NCI-H1092 treated with DMSO at 0.1 percent for 48 hours (cell line): ENCODE measurements around the gene MAGOHB.

ENCODE experiments used
- DNase-seq: peaks from one replicate; lab custom pipeline; 2025; lab: John Stamatoyannopoulos, UW

MAGOHB gene

DNA sequence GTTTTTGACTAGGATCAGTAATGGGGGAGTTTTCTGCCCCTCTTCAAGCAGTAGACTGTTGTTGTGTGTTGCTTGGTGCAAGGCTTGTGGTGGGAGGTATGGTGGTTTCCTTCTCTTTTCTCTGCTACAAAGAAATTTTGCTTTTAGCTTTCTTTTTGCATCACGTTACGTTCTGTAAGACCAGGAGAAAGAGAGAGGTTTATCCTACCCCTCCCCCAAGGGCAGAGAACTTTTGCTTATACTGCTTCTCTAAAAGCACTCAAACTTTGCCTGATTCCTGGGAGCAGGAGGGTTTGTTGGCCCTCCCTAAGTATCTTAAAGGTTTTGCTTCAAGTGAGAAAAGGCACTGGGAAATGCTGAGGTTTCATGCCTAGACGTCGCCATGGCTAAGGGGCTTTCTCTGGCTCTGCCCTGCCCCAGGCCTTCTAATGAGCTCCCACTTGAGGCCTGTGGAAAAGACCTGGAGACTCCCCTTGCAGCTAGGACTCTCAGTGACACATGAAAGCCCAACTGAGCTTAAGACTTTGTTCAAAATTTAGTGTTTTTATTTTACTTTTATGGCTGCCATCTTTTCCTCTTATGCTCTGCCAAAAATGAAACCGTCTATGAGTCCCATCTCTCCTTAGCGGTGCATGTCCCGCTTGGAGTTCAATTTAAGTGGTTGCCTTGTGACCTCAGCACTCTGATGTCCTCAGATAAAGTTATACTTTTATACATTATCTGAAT, 58.5 kb downstream of the MAGOHB start:
- no peak for DNase-seq

DNA sequence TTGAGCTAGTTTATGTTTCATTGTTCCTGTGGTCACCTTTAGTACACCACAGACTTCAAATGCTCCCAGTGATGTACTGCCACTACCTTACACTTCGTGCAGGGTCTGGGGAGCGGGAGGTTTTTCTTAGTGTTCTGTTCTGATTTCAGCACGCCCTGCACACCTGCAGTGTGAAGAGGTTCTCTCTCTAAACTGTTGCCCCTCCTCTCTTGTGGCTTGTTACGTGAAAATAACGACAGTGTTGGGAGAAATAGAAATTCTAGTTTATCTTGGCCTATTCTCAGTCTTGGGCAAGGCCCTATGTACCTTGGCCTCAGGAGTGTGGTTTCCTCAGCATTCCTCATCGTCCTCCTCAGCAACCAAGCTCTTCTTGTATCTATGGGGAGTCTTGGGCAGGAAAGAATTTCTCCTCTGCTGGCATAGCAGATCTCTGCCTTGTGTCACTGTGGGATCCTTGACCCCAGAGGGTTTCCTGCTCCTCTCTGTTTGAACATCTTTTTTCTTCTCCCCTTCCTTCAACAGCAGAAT, 59.1 kb downstream of the MAGOHB start:
- no peak for DNase-seq
